GM19397 (cell line): ENCODE measurements around the gene CALN1.

Source experiments
- ATAC-seq: cut with Tn5 transposase; IDR thresholded peaks from one replicate; pipeline ENCODE4 v1.9.1; 2021; ENCODE audit warnings: mild to moderate bottlenecking, moderate library complexity; ENCODE audit not compliant: unreplicated experiment

CALN1 gene

DNA sequence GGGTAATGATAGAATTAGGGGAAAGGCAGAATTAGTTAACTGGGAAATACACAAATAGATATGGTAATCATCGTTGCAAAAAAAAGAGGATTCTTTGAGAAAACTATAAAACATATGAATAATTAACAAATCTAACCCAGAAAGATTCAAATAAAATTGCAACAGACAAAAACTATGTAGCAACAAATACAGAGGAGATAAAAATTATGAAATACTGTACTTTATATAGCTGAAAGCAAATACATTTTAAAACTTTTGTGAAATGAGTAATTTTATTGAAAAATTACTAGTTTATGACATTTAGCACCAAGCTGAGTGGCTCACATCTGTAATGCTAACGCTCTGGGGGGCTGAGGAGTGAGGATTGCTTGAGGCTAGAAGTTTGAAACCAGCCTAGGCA lies 356.7 kb downstream of the CALN1 start:
- ATAC-seq: no peak

DNA sequence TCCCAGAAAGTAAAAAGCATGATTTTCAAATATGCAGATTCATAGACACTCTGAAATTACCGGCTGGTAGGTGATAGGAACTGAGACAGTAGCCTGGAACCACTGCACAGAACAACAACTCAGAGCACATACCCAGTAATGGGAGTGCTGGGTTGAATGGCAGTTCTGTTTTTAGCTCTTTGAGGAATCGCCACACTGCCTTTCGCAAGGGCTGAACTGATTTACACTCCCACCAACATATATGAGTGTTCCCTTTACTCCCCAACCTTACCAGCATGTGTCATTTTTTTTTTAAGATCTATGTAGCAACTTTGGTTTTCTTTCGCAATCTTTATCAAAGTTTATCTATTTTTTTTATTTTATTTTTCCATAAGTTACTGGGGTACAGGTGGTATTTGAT lies 358.8 kb downstream of the CALN1 start:
- ATAC-seq: no peak

DNA sequence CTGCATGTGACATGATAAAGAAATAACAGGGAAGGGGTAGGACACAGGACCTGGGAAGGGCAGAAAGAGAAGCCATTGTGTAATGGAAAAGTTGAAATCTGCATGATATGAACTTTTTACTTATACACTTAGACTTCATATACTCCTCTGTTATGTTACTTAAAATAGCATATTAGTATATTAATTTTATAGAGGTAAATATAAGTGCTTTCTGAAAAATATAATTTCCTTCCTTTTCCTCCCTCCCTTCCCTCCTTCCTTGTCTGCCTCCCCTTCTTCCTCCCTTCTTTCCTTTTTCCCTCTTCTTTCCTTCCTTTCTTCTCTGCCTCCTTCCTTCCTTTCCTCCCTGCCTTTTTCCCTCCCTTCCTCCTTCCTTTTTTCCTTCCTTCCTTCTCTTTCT lies 363.7 kb downstream of the CALN1 start:
- ATAC-seq: no peak

DNA sequence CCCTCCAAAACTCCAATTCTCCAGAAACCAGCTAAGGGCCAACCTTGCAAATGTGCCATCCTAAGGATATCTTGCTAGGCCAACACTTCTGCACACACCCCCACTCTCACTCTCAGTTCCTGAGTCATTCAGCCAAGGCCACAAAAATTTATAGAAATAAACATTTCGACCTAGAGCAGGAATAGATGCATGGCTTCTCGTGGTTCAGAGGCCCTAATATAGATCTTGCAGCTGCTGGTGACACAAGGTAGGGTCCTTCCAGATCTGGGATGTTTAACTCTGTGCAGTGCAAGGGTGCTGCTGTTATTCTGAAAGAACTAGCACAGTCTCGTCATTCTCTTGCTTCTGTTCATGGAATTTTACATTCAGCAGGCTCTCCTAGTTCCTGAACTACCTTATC lies 369.3 kb downstream of the CALN1 start:
- no peak for ATAC-seq

DNA sequence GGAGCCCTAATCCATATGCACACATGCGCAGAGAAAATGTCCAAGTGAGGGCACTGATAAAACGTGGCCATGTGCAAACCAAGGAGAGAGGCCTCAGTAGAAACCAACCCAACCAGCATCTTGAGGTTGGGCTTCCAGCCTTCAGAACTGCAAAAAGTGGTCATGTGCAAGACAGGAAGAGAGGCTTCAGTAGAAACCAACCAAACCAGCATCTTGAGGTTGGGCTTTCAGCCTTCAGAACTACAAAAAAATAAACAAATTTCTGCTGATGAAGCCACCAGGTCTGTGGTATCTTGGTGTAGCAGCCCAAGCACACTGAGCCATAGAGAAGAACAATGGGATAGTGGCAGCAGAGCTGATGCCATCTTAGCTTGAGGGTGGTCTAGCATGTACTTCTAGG lies 371.5 kb downstream of the CALN1 start:
- no peak for ATAC-seq

DNA sequence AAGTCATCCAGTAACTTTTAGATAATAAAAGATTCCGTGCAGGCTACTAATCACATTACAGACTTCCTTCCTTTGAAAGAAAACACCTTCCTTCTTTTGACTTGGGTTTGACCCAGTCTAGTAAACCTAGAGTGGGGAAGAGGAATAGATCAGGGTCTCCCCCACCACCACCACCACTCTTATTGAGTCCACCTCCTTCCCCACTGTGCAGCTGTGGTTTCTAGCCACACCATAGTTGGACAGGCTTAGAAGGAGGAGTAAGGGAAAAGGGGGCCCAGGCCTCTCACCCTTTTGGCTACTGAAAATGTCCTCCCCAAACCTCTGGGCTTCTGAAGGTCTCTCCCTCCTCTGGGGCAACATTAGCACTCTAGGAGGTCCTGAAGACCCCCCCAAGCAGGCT lies 372.7 kb downstream of the CALN1 start:
- ATAC-seq: no peak

DNA sequence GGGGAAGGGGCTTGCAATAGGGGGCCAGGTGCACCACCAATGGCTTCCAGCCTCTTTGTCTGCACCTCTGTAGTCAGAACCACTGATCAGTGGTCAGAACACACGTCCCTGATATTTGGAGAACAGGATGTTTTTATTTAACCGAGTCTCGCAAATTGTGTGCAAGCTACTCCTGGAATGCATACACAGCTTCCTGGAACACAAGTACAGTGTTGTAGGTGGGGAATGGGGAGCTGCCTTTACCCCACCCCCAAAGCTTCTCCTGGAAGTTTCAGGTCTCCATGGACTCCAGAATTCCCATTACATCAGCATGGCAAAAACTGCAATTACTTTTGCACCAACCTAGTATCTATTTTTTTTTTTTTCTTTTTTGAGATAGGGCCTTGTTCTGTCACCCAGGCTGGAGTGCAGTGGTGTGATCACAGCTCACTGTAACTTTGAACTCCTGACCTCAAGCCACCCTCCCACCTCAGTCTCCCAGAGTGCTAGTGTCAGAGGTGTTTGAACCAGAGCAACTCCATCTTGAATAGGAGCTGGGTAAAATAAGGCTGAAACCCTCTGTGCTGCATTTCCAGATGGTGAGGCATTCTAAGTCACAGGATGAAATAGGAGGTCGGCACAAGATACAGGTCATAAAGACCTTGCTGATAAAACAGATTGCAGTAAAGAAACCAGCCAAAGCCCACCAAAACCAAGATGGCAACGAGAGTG lies 374.0 kb downstream of the CALN1 start:
- no peak for ATAC-seq

DNA sequence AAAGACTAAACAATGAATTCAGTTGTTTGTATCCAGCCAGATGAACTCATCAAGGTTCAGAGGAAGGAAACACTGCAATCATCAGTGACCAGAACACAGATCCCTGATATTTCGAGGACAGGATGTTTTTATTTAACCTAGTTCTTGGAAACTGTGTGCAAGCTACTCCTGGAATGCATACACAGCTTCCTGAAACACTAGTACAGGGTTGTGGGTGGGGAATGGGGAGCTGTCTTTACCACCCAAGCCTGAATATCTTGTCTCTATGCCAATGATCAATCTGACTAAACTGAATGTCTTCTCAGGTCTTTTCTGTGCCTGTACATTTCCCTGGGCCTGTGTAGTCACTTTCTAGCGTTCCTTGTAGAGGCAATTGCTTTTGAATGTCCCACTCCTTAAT lies 374.6 kb downstream of the CALN1 start:
- ATAC-seq: no peak

DNA sequence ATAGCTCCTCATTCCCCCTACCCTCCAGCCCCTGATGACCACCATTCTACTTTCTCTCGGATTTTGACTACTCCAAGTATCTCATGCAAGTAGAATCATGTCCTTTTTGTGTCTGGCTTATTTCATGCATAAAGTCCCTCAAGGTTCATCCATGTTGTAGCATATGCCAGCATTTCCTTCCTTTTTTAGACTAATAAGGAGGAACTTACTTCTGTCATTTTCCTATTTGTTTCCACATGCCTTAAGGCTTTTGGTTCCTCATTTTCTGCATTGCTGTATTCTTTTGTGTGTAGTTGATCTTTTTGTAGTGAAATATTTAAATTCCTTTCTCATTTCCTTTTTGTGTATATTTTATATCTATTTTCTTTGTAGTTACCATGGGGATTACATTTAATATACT lies 376.9 kb downstream of the CALN1 start:
- ATAC-seq: no peak

DNA sequence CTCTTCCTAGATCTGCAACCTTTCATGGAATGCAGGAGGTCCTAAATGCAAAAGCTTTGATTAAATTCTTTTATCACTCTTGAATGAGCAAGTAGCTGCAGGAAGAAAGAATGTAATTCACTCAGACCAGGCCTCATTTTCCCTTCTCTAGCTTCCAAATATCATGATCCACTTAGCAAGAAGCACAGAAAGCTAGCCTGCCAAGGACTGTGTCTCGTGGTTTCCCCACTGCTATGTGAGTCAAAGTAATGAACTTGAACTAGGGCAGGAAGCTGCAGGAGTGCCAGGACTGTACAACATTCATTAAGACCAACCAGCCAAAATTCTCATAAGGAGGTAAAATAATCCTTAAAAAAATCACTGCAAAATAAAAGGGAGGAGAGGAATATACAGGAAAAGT lies 379.2 kb downstream of the CALN1 start:
- ATAC-seq: no peak

DNA sequence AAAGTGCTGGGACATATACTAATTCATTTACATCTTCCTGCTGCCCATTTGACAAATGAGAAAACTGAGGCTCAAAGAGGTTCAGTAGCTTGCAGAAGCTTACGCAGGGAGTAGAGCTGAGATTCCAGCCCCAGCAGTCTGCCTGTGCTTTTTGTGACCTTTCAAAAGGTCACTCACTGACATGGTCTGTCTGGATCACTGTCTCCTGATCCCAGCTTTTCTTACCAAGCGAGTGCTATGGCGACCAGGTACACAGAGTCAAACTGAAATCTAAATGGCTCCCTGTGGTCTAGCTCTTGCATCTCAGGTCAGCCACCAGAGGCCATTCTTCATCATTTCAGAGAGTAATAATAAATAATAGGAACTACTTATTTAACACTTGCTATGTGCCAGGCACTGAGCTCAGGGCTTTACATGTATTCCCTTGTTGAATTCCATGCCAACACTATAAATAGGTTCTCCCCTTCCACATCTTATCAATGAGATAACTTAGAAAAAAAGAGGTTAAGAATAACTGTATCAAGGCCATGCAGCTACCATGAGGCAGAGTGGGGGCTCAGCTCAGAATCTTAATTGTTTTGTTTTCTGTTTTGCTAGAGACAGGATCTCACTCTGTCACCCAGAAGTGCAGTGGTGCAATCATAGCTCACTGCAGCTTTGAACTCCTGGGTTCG lies 381.0 kb downstream of the CALN1 start:
- ATAC-seq: no peak

DNA sequence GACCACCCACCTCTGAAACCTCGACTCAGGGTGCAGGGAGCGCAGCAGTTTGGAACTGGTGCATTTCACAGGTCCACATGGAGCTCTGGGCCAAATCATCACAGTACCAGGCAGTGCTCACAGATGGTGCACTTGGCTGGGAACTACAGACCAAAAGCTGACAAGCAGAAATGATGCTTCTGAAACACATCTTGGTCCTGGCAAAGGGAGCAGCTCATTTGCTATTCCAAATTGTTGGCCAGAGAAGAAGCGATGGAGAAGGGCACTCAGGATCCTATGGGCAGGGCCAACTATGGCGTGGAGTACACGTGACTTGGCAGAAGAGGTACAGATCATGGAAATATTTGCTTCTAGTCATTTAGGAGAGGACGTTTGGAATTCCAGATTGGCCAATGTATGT lies 383.9 kb downstream of the CALN1 start:
- ATAC-seq: no peak

DNA sequence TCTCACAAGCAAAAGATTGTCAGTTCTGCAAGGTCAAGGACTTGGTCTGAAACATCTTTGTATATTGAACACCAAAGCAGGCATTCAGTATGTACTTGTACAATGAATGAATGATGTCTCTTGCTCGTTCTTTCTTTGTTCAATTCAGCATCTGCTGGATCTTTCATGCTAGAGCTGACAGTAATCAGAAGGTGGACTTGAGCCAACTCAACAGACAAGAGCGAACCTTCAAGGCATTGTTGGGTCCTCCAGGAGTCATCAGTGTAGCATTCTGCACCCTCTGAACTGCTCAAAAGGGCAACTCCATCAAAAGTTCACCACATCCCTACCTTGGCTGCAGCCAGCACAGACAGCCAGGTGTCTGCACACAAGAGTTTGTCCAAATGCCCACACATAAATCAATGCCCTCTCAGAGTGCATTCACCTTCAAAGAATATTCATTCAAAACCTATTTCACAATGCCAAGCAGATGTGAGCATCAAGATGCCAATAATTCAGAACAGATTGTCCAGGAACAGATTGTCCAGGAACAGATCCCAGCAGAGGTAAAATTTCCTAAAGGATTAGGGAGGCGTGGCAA lies 386.7 kb downstream of the CALN1 start:
- ATAC-seq: no peak

DNA sequence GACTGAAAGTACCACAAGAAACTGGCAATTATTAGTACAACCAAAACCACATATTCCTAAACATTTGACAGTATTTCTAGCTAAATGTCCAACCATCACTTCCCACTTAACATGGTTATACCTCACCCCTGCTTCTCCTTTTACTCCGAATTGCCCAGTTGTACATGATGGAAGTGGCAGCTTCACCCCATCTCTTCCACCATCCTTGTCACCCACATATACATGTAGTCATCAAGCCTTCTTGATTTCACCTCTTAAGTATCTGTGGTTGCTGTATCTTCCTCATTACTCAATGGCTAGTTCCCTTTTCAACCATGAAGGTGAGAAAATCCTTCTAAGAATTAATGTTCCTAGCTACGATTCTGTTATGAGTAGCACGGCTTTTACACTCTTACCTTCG lies 388.2 kb downstream of the CALN1 start:
- no peak for ATAC-seq

DNA sequence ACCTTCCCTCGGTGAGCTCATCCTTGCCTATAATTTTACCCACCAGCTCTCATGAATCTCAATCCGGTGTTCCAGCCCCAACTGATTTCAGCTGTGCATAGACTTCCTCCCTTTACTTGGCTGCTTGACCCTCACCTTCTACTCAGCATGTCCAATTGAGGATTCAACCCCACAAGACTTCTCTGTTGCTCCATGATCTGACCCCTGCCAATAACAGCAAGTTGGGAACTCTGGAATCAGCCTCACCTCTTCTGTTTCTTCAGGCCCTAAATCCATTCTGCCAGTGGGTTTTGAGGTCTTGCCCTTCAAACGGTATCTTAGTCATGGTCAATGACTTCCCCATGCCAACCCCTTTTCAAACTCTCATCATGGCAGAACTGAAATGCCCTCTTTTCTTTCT lies 390.4 kb downstream of the CALN1 start:
- ATAC-seq: no peak

DNA sequence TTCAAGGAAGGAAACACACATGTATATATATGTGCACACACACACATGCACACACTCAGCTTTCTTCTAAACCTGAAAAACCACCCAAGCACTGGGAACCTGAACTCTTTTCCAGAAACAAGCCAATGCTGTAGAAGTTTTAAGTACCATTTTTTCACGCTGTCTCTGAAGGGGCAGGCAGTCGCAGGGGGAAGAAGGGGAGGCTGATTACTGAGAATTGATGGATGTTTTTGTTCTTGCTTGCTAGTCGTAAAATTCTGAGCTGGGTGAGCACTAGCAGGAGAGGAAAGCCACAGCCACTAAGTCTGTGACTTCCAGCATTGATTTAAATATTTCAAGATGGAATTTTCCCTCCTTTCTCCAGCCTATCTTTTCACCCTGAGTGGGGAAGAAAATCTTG lies 391.8 kb downstream of the CALN1 start:
- no peak for ATAC-seq

DNA sequence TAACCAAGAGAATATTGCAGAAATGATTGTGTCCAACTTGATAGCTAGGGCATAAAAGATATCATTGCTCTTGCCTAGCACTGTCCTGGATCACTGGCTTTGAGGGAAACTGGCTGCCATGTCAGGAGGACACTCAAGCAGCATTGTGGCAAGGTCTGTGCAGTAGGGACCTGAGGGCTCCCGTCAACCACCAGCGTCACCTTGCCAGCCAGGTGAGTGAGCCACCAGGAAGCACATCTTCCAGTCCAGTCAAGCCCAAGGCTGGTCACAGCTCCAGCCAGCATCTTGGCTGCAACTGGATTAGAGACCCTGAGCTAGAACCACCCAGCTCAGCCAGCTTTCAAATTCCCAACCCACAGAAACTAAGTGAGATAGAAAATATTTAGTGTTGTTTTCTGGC lies 392.7 kb downstream of the CALN1 start:
- ATAC-seq: no peak

DNA sequence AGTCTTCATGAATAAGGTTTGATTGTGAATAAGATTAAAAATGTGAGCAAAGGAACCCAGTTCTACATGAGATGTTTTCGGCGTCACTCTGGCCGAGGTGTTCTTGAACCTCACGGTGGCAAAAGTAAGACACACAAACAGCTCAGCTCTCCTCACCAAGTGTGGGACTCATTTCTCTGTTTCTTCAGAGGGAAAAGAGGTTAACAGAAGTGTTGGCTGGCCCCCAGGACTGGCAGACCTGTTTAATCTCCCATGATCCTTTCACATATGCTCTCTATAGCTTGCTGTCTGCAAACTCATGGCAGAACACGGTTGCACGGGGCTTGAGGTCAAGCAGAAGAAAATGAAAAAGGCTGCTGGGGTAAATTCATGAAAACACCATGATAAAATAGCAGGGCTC lies 394.4 kb downstream of the CALN1 start:
- ATAC-seq: no peak

DNA sequence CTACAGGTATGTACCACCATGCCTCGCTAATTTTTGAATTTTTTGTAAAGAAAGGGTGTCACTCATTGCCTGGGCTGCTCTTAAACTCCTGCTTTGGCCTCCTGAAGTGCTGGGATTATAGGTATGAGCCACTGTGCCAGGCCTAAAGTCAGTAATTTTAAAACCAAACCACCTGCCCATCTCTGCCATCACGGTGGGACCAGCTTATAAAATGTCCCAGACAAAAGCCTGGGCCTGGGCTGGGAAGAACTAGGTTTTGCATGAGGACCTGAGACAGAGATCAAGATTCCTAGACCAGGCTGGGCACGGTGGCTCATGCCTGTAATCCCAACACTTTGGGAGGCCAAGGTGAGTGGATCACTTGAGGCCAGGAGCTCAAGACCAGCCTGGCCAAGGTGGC lies 395.6 kb downstream of the CALN1 start:
- no peak for ATAC-seq

DNA sequence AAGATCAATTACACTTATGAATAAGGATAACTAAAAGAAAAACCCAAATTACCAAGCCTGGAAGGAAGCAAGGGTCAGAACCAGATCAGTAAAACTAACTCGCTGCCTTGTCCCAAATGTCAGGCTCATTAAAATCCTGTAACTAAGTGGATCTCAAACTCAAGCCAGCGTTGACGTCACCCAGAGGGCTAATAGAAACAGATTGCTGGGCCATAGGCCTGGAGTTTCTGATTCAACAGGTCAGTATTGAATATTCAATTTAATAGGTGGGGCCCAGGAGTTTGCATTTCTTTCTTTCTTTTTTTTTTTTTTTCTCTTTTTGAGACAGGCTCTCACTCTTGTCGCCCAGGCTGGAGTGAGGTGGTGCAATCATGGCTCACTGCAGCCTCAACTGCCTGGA lies 397.0 kb downstream of the CALN1 start:
- no peak for ATAC-seq

DNA sequence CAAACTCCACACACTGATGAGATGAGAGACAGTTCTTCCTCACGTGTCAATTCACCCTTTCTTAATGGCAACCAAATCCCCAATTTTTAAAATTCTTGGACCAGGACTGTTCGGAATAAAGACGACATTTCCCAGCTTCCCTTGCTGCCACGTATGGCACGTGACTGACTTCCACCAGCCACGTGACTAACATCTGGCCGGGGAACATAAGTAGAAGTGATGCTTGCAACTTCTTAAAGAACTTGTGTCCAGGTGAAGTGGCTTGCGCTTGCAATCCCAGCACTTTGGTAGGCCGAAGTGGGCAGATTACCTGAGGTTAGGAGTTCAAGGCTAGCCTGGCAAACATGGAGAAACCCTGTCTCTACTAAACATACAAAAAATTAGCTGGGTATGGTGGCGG lies 405.1 kb downstream of the CALN1 start:
- ATAC-seq: no peak

DNA sequence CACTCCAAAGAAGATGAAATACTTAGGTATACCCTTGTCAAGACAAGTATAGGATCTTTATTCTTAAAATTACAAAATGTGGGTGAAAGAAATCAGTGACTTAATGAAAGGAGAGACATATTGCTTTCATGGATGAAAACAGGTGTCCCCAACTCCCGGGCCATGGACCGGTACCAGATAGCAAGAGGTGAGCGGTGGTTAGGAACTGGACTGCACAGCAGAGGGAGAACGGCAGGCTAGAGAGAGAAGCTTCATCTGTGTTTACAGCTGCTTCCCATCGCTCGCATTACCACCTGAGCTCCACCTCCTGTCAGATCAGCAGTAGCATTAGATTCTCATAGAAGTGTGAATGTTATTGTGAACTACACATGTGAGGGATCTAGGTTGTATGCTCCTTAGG lies 408.9 kb downstream of the CALN1 start:
- no peak for ATAC-seq

DNA sequence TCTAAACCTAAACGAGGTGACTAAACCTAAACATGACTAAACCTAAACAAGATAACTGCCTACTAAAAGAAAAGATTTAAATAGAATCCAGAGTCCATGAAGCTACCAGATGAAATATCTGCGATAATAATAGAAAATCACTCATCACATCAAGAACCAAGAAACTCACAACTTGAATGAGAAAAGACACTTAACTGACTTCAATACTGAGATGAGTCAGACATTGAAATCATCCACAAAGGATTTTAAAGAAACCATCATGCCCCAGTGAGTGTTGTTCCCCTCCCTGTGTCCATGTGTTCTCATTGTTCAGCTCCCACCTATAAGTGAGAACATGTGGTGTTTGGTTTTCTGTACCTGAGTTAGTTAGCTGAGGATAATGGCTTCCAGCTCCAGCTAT lies 416.0 kb downstream of the CALN1 start:
- no peak for ATAC-seq
